ENCODE measurements around the gene MYL3.
"Not testable (repeated sequence)": the region's sequence is repeated elsewhere in the genome, so short reads cannot be mapped to it uniquely, and the experiment has no call there.

The MYL3 gene

DNA sequence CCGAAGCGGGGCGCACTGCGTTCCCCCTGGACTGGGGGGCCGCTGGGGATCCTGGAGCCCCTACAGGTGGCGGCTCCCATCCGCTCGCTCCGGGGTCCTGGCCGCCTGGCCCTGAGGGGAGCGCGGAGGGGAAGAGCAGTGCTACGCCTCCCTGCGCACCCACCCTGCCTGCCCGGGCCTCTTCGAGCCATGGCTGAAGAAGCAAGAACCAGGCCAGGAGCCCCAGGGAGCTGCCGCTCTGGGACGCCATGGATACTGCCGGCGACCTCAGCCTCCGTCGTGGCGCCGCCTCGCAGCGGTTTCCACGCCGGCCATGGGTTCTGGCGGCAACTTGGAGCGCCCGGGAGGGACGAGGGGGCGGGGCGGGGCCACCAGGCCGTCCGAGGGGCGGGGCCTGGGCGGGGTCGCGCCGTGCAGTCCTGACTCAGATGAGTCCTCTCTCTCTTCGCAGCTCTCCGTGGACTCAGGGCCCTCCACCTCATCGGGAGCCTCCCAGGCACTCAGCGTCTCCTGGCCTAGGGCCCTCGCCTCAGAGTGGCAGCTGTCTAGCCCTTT is 50.9 kb downstream of the MYL3 start:
- Histone ChIP-seq H3K4me1 (ENCODE audit: insufficient read depth, insufficient read length) (no peaks in the 10 kb centered on the region), H3K9ac (ENCODE audit: insufficient read length, low read depth) (peak overlapping the region; percentile 79), H3K36me3 (ENCODE audit: insufficient read depth, insufficient read length, low read length) (no peaks in the 10 kb centered on the region), H3K9me3 (ENCODE audit: insufficient read depth, low read length) (no peaks in the 10 kb centered on the region), H3K4me3 (ENCODE audit: insufficient read length, low read depth) (peak overlapping the region; percentile 52), H3K27me3 (ENCODE audit: insufficient read depth, insufficient read length) (peaks cover 4% of the 10 kb centered on the region)
- peak; percentile 50 for DNase-seq (ENCODE audit: low read depth, low spot score)
- TF ChIP-seq SUZ12 (IDR thresholded peaks at IDR 0.05; ENCODE audit: extremely low read depth, insufficient read depth, insufficient read length) (no peak), ZNF274 (IDR thresholded peaks at IDR 0.05; ENCODE audit: low read depth, low read length) (no peak), YY1 (IDR thresholded peaks at IDR 0.05; ENCODE audit: insufficient read depth, insufficient read length) (no peak)

DNA sequence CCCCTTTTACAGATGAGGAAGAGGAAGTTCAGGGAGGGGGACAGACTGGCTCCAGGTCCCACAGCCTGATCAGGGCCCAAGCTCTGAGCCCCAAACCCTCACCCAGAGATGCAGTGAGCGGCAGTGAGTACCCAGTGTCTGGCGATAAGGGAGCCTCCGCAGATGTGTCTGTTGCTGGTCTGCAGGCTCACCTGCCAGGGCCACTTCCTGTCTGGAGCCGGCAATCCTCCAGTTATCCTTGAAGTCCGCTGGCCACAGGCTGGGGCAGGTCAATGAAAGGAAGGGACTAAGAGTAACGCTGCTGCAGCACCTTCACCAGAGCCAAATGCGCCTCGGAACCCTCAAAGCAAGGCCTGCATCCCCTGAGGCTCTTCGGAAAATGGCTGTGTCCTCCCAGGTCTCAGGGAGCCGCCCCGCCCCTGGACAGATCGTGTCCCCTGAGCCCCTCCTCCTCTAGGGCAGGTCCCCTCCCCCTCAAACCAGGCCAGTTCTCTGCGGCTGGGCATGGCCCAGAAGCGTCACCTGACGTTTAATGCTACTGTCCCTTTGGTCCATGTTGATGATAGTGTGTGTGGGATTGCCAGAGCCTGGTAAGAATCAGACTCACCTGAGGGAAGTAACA is 51.5 kb downstream of the MYL3 start:
- Histone ChIP-seq H3K36me3 (ENCODE audit: insufficient read depth, insufficient read length, low read length) (no peaks in the 10 kb centered on the region), H3K4me3 (ENCODE audit: insufficient read length, low read depth) (peak overlapping the region; percentile 52), H3K9ac (ENCODE audit: insufficient read length, low read depth) (peak overlapping the region; percentile 79), H3K4me1 (ENCODE audit: insufficient read depth, insufficient read length) (no peaks in the 10 kb centered on the region), H3K27me3 (ENCODE audit: insufficient read depth, insufficient read length) (peaks cover 4% of the 10 kb centered on the region), H3K9me3 (ENCODE audit: insufficient read depth, low read length) (no peaks in the 10 kb centered on the region)
- DNase-seq (ENCODE audit: low read depth, low spot score), result peak; percentile 9
- no peak for TF ChIP-seq SUZ12 (IDR thresholded peaks at IDR 0.05; ENCODE audit: extremely low read depth, insufficient read depth, insufficient read length)
- TF ChIP-seq YY1 (IDR thresholded peaks at IDR 0.05; ENCODE audit: insufficient read depth, insufficient read length), result no peak
- TF ChIP-seq ZNF274 (IDR thresholded peaks at IDR 0.05; ENCODE audit: low read depth, low read length), result no peak

DNA sequence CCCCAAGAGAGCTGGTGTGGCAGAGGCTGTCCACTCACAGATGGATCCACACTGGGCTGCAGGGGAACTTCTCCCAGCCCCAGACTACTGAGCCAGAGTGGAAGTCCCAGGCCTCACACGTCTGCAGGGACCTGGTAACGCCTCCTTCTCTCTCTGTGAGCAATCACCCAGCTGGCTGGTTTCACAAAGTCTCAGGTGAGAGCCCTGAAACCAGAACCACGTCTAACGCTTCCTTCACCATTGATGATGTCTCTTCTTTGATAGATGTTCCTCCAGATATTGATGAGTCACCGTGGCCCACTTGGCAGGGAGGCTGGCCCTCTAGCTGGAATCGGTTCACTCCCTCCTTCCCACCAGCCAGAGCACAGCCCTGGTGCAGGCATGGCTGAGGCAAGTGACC is 54.5 kb downstream of the MYL3 start:
- H3K36me3 ChIP-seq (ENCODE audit: insufficient read depth, insufficient read length, low read length); H3K4me1 ChIP-seq (ENCODE audit: insufficient read depth, insufficient read length); H3K9ac ChIP-seq (ENCODE audit: insufficient read length, low read depth); H3K27me3 ChIP-seq (ENCODE audit: insufficient read depth, insufficient read length); H3K9me3 ChIP-seq (ENCODE audit: insufficient read depth, low read length); H3K4me3 ChIP-seq (ENCODE audit: insufficient read length, low read depth); DNase-seq (ENCODE audit: low read depth, low spot score): not testable (repeated sequence)
